WTC11 (cell line): ENCODE measurements around the gene ZDHHC21. TPM values are rescaled to one million over a fixed set of nuclear protein-coding genes. Genes with fewer than 3 reads are reported as not detected.

Experiments
- ATAC-seq: fragments of 200-7000 bp; cut with Tn5 transposase; 2 replicates; pipeline ENCODE4 v1.10.0; 2021; ENCODE audit warnings: mild to moderate bottlenecking, moderate library complexity
- CTCF ChIA-PET: fragments of 300-600 bp; sonication (Branson Sonifier 250); formaldehyde crosslinking; loops from one replicate; lab custom pipeline; 2021; ENCODE audit warnings: antibody characterized with exemption; lab: Charles Lee
- POLR2A ChIA-PET: fragments of 350-600 bp; sonication (Branson Sonifier 250); formaldehyde crosslinking; loops from one replicate; lab custom pipeline; 2021; ENCODE audit warnings: antibody characterized with exemption; lab: Charles Lee
- DNase-seq: peaks from one replicate; pipeline ENCODE4 v3.0.0; 2021; ENCODE audit warnings: low spot score
- H3K27ac Mint-ChIP-seq: 2 replicates; pipeline ENCODE4 v1.8.0; 2021; ENCODE audit warnings: mixed read lengths
- H3K27me3 Mint-ChIP-seq: 2 replicates; pipeline ENCODE4 v1.8.0; 2021; ENCODE audit warnings: low read depth, mild to moderate bottlenecking, moderate library complexity, mixed read lengths
- H3K36me3 Mint-ChIP-seq: 2 replicates; pipeline ENCODE4 v1.8.0; 2021; ENCODE audit warnings: mixed read lengths
- H3K4me1 Mint-ChIP-seq: 2 replicates; pipeline ENCODE4 v1.8.0; 2022; ENCODE audit warnings: mixed read lengths
- H3K4me3 Mint-ChIP-seq: 2 replicates; pipeline ENCODE4 v1.8.0; 2021; ENCODE audit warnings: mild to moderate bottlenecking, moderate library complexity, mixed read lengths
- H3K9me3 Mint-ChIP-seq: 2 replicates; pipeline ENCODE4 v1.8.0; 2021; ENCODE audit warnings: mixed read lengths
- GTF2I ChIP-seq: fragments of 250-450 bp; sonication (Bioruptor Pico); conservative IDR thresholded peaks from 2 replicates; pipeline ENCODE4 v1.4.0; 2021; ENCODE audit warnings: mild to moderate bottlenecking
- IRF2 ChIP-seq: sonication (generic); formaldehyde crosslinking; IDR thresholded peaks from 2 replicates; pipeline ENCODE4 v1.8.0; 2022; ENCODE audit warnings: low read depth, missing genetic modification reagents, borderline replicate concordance
- JAZF1 ChIP-seq: fragments of 250-450 bp; sonication (Bioruptor Pico); IDR thresholded peaks from 2 replicates; pipeline ENCODE4 v1.9.0; 2021; ENCODE audit warnings: moderate library complexity, mild to moderate bottlenecking, inconsistent platforms
- MXD4 ChIP-seq: fragments of 250-450 bp; sonication (Bioruptor Pico); IDR thresholded peaks from 2 replicates; pipeline ENCODE4 v1.8.0; 2021; ENCODE audit warnings: mild to moderate bottlenecking, moderate library complexity, borderline replicate concordance
- NFE2L1 ChIP-seq: sonication (generic); formaldehyde crosslinking; IDR thresholded peaks from 2 replicates; pipeline ENCODE4 v1.8.1; 2023; ENCODE audit warnings: missing genetic modification reagents
- NR2C2 ChIP-seq: sonication (generic); formaldehyde crosslinking; IDR thresholded peaks from 2 replicates; pipeline ENCODE4 v1.8.0; 2022; ENCODE audit warnings: mild to moderate bottlenecking, missing genetic modification reagents
- SMAD4 ChIP-seq: sonication (generic); formaldehyde crosslinking; IDR thresholded peaks from 2 replicates; pipeline ENCODE4 v1.8.0; 2022; ENCODE audit warnings: mild to moderate bottlenecking, missing genetic modification reagents
- TCF7 ChIP-seq: sonication (generic); formaldehyde crosslinking; IDR thresholded peaks from 2 replicates; pipeline ENCODE4 v1.8.0; 2022; ENCODE audit warnings: mild to moderate bottlenecking, low read depth, missing genetic modification reagents, moderate library complexity
- ZNF121 ChIP-seq: sonication (generic); formaldehyde crosslinking; IDR thresholded peaks from 2 replicates; pipeline ENCODE4 v1.8.0; 2023; ENCODE audit warnings: missing genetic modification reagents
- ZNF138 ChIP-seq: sonication (generic); formaldehyde crosslinking; conservative IDR thresholded peaks from 2 replicates; pipeline ENCODE4 v1.8.1; 2022; ENCODE audit warnings: mild to moderate bottlenecking, moderate library complexity, missing genetic modification reagents
- total RNA-seq: library from RNA; stranded (reverse); gene quantifications from 3 replicates; pipeline ENCODE4 v1.2.3, GENCODE V29; 2021
- TF ChIP-seq, protein P1 (sequence below): fragments of 250-450 bp; sonication (Bioruptor Pico); IDR thresholded peaks from 2 replicates; pipeline ENCODE4 v1.9.0; 2021; ENCODE audit warnings: mild to moderate bottlenecking
- TF ChIP-seq, protein P2 (sequence below): sonication (generic); formaldehyde crosslinking; IDR thresholded peaks from 2 replicates; pipeline ENCODE4 v1.8.0; 2023; ENCODE audit warnings: mild to moderate bottlenecking, missing genetic modification reagents
- TF ChIP-seq, protein P3 (sequence below): fragments of 250-450 bp; sonication (Bioruptor Pico); IDR thresholded peaks from 2 replicates; pipeline ENCODE4 v1.9.0; 2021; ENCODE audit warnings: mild to moderate bottlenecking
- TF ChIP-seq, protein P4 (sequence below): sonication (generic); formaldehyde crosslinking; IDR thresholded peaks from 2 replicates; pipeline ENCODE4 v1.8.0; 2022; ENCODE audit warnings: mild to moderate bottlenecking, missing genetic modification reagents
- TF ChIP-seq, protein P5 (sequence below): fragments of 250-450 bp; sonication (Bioruptor Pico); IDR thresholded peaks from 2 replicates; pipeline ENCODE4 v1.9.0; 2021; ENCODE audit warnings: mild to moderate bottlenecking, borderline replicate concordance
- TF ChIP-seq, protein P6 (sequence below): sonication (generic); formaldehyde crosslinking; IDR thresholded peaks from 2 replicates; pipeline ENCODE4 v1.8.1; 2022; ENCODE audit warnings: mild to moderate bottlenecking, missing genetic modification reagents, moderate library complexity, borderline replicate concordance
- TF ChIP-seq, protein P7 (sequence below): sonication (generic); formaldehyde crosslinking; IDR thresholded peaks from 2 replicates; pipeline ENCODE4 v1.8.0; 2022; ENCODE audit warnings: missing genetic modification reagents

Gene ZDHHC21
- total RNA-seq, 1 experiment from 2014 or later, result 6.7 TPM

DNA sequence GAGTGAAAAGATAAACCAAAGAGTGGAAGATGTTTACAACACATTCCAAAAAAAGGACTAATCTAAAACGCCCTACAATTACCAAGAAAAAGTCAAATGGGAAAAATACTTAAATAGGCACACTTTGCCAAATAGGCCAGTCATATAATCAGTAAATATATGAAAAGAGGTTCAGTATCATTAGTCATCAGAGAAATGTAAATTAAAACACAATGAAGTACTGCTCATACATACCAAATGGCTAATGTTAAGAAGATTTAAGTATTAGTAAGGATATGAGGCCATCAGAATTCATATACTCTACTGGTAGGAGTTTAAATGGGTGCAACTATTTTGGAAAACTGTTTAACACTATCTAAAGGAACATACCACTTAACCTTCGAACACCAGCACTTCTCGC lies 47.6 kb downstream of the ZDHHC21 start:
- no peak for TF ChIP-seq SMAD4 (CRISPR knock-in tag)
- TF ChIP-seq, protein P1, sequence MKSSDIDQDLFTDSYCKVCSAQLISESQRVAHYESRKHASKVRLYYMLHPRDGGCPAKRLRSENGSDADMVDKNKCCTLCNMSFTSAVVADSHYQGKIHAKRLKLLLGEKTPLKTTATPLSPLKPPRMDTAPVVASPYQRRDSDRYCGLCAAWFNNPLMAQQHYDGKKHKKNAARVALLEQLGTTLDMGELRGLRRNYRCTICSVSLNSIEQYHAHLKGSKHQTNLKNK (CRISPR knock-in tag), result no peak
- TF ChIP-seq, protein P2, sequence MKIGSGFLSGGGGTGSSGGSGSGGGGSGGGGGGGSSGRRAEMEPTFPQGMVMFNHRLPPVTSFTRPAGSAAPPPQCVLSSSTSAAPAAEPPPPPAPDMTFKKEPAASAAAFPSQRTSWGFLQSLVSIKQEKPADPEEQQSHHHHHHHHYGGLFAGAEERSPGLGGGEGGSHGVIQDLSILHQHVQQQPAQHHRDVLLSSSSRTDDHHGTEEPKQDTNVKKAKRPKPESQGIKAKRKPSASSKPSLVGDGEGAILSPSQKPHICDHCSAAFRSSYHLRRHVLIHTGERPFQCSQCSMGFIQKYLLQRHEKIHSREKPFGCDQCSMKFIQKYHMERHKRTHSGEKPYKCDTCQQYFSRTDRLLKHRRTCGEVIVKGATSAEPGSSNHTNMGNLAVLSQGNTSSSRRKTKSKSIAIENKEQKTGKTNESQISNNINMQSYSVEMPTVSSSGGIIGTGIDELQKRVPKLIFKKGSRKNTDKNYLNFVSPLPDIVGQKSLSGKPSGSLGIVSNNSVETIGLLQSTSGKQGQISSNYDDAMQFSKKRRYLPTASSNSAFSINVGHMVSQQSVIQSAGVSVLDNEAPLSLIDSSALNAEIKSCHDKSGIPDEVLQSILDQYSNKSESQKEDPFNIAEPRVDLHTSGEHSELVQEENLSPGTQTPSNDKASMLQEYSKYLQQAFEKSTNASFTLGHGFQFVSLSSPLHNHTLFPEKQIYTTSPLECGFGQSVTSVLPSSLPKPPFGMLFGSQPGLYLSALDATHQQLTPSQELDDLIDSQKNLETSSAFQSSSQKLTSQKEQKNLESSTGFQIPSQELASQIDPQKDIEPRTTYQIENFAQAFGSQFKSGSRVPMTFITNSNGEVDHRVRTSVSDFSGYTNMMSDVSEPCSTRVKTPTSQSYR, result no peak
- TF ChIP-seq, all 79 proteins: peak for 0
- H3K4me3 Mint-ChIP-seq, result no peak overlapping the region
- ChIA-PET POLR2A (no interaction called here), CTCF (no interaction called here)
- no peak for ATAC-seq
- DNase-seq, result no peak
- H3K9me3 Mint-ChIP-seq, result no peaks in the 10 kb centered on the region
- H3K36me3 Mint-ChIP-seq, result no peaks in the 10 kb centered on the region
- no peaks in the 10 kb centered on the region for H3K4me1 Mint-ChIP-seq
- no peaks in the 10 kb centered on the region for H3K27me3 Mint-ChIP-seq
- H3K27ac Mint-ChIP-seq, result no peak overlapping the region

DNA sequence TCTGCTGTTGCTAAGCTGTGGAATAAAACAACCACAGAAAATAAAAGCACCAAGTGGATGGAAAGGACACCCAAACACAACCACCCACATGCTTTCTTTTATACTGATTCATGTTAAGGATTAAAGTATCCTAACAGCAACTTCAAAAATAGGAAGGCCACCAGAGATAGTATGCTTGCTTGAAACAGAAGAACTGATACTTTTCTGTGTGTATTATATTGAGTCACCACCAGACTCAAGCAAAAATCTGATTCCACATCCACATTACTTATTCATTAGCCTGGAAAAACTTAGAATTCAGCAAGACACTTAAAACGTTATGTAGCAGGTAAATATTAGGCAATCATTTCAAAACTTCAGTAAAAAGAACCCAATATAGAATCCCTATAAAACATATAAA lies 52.3 kb downstream of the ZDHHC21 start:
- TF ChIP-seq GTF2I (CRISPR knock-in tag) (no peak), JAZF1 (CRISPR knock-in tag) (no peak), IRF2 (CRISPR knock-in tag) (no peak), MXD4 (CRISPR knock-in tag) (no peak), ZNF138 (CRISPR knock-in tag) (no peak), ZNF121 (CRISPR knock-in tag) (no peak), NFE2L1 (CRISPR knock-in tag) (no peak), TCF7 (no peak), NR2C2 (CRISPR knock-in tag) (no peak)
- TF ChIP-seq, protein P3, sequence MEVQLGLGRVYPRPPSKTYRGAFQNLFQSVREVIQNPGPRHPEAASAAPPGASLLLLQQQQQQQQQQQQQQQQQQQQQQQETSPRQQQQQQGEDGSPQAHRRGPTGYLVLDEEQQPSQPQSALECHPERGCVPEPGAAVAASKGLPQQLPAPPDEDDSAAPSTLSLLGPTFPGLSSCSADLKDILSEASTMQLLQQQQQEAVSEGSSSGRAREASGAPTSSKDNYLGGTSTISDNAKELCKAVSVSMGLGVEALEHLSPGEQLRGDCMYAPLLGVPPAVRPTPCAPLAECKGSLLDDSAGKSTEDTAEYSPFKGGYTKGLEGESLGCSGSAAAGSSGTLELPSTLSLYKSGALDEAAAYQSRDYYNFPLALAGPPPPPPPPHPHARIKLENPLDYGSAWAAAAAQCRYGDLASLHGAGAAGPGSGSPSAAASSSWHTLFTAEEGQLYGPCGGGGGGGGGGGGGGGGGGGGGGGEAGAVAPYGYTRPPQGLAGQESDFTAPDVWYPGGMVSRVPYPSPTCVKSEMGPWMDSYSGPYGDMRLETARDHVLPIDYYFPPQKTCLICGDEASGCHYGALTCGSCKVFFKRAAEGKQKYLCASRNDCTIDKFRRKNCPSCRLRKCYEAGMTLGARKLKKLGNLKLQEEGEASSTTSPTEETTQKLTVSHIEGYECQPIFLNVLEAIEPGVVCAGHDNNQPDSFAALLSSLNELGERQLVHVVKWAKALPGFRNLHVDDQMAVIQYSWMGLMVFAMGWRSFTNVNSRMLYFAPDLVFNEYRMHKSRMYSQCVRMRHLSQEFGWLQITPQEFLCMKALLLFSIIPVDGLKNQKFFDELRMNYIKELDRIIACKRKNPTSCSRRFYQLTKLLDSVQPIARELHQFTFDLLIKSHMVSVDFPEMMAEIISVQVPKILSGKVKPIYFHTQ, result no peak
- TF ChIP-seq, protein P4, sequence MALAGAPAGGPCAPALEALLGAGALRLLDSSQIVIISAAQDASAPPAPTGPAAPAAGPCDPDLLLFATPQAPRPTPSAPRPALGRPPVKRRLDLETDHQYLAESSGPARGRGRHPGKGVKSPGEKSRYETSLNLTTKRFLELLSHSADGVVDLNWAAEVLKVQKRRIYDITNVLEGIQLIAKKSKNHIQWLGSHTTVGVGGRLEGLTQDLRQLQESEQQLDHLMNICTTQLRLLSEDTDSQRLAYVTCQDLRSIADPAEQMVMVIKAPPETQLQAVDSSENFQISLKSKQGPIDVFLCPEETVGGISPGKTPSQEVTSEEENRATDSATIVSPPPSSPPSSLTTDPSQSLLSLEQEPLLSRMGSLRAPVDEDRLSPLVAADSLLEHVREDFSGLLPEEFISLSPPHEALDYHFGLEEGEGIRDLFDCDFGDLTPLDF (CRISPR knock-in tag), result no peak
- TF ChIP-seq, protein P5, sequence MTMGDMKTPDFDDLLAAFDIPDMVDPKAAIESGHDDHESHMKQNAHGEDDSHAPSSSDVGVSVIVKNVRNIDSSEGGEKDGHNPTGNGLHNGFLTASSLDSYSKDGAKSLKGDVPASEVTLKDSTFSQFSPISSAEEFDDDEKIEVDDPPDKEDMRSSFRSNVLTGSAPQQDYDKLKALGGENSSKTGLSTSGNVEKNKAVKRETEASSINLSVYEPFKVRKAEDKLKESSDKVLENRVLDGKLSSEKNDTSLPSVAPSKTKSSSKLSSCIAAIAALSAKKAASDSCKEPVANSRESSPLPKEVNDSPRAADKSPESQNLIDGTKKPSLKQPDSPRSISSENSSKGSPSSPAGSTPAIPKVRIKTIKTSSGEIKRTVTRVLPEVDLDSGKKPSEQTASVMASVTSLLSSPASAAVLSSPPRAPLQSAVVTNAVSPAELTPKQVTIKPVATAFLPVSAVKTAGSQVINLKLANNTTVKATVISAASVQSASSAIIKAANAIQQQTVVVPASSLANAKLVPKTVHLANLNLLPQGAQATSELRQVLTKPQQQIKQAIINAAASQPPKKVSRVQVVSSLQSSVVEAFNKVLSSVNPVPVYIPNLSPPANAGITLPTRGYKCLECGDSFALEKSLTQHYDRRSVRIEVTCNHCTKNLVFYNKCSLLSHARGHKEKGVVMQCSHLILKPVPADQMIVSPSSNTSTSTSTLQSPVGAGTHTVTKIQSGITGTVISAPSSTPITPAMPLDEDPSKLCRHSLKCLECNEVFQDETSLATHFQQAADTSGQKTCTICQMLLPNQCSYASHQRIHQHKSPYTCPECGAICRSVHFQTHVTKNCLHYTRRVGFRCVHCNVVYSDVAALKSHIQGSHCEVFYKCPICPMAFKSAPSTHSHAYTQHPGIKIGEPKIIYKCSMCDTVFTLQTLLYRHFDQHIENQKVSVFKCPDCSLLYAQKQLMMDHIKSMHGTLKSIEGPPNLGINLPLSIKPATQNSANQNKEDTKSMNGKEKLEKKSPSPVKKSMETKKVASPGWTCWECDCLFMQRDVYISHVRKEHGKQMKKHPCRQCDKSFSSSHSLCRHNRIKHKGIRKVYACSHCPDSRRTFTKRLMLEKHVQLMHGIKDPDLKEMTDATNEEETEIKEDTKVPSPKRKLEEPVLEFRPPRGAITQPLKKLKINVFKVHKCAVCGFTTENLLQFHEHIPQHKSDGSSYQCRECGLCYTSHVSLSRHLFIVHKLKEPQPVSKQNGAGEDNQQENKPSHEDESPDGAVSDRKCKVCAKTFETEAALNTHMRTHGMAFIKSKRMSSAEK (CRISPR knock-in tag), result no peak
- TF ChIP-seq, protein P6, sequence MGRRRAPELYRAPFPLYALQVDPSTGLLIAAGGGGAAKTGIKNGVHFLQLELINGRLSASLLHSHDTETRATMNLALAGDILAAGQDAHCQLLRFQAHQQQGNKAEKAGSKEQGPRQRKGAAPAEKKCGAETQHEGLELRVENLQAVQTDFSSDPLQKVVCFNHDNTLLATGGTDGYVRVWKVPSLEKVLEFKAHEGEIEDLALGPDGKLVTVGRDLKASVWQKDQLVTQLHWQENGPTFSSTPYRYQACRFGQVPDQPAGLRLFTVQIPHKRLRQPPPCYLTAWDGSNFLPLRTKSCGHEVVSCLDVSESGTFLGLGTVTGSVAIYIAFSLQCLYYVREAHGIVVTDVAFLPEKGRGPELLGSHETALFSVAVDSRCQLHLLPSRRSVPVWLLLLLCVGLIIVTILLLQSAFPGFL, result no peak
- TF ChIP-seq, protein P7, sequence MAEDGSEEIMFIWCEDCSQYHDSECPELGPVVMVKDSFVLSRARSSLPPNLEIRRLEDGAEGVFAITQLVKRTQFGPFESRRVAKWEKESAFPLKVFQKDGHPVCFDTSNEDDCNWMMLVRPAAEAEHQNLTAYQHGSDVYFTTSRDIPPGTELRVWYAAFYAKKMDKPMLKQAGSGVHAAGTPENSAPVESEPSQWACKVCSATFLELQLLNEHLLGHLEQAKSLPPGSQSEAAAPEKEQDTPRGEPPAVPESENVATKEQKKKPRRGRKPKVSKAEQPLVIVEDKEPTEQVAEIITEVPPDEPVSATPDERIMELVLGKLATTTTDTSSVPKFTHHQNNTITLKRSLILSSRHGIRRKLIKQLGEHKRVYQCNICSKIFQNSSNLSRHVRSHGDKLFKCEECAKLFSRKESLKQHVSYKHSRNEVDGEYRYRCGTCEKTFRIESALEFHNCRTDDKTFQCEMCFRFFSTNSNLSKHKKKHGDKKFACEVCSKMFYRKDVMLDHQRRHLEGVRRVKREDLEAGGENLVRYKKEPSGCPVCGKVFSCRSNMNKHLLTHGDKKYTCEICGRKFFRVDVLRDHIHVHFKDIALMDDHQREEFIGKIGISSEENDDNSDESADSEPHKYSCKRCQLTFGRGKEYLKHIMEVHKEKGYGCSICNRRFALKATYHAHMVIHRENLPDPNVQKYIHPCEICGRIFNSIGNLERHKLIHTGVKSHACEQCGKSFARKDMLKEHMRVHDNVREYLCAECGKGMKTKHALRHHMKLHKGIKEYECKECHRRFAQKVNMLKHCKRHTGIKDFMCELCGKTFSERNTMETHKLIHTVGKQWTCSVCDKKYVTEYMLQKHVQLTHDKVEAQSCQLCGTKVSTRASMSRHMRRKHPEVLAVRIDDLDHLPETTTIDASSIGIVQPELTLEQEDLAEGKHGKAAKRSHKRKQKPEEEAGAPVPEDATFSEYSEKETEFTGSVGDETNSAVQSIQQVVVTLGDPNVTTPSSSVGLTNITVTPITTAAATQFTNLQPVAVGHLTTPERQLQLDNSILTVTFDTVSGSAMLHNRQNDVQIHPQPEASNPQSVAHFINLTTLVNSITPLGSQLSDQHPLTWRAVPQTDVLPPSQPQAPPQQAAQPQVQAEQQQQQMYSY (CRISPR knock-in tag), result no peak
- DNase-seq (no peak), ATAC-seq (no peak)
- Mint-ChIP-seq H3K4me3 (no peak overlapping the region), H3K36me3 (no peaks in the 10 kb centered on the region), H3K9me3 (no peaks in the 10 kb centered on the region), H3K27me3 (no peaks in the 10 kb centered on the region), H3K27ac (no peak overlapping the region), H3K4me1 (peaks cover 12% of the 10 kb centered on the region)
- POLR2A ChIA-PET, result no interaction called here
- CTCF ChIA-PET, result no interaction called here
